Tibial nerve (tissue), 4 donors: ENCODE measurements around the gene BCL2.

Experiments
- EP300 ChIP-seq, 2 donors: sonication (generic); formaldehyde crosslinking; IDR thresholded peaks; one replicate each; pipeline ENCODE4 v1.6.1; 2017; ENCODE audit warnings: antibody characterized with exemption in 2 of 2, mild to moderate bottlenecking in 1 of 2
- POLR2A ChIP-seq, 2 donors: fragments of 450-650 bp; IDR thresholded peaks; one replicate each; pipeline ENCODE4 v1.6.1; 2017; ENCODE audit warnings: antibody characterized with exemption in 2 of 2, mild to moderate bottlenecking in 2 of 2, moderate library complexity in 2 of 2
- TF ChIP-seq, protein P1 (sequence below), 5 experiments: fragments of 200-600 bp in 3 of 5; fragments of 450-650 bp in 2 of 5; sonication (generic) in 3 of 5; IDR thresholded peaks; one replicate each; pipeline ENCODE4 v1.5.1; 2016 to 2019; ENCODE audit warnings: antibody characterized with exemption in 5 of 5, mild to moderate bottlenecking in 3 of 5, moderate library complexity in 2 of 5

GRCh38 chr18:63154350-63155152, 165.0 kb downstream of the BCL2 start:
- TF ChIP-seq, protein P1, sequence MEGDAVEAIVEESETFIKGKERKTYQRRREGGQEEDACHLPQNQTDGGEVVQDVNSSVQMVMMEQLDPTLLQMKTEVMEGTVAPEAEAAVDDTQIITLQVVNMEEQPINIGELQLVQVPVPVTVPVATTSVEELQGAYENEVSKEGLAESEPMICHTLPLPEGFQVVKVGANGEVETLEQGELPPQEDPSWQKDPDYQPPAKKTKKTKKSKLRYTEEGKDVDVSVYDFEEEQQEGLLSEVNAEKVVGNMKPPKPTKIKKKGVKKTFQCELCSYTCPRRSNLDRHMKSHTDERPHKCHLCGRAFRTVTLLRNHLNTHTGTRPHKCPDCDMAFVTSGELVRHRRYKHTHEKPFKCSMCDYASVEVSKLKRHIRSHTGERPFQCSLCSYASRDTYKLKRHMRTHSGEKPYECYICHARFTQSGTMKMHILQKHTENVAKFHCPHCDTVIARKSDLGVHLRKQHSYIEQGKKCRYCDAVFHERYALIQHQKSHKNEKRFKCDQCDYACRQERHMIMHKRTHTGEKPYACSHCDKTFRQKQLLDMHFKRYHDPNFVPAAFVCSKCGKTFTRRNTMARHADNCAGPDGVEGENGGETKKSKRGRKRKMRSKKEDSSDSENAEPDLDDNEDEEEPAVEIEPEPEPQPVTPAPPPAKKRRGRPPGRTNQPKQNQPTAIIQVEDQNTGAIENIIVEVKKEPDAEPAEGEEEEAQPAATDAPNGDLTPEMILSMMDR (IDR thresholded peaks at IDR 0.05) = no peak
- TF ChIP-seq POLR2A (IDR thresholded peaks at IDR 0.05) (no peak), EP300 (IDR thresholded peaks at IDR 0.05) (no peak)
